H1 (cell line): ENCODE data around the gene FAM228B. TPM values are rescaled to one million over a fixed set of nuclear protein-coding genes. Genes with fewer than 3 reads are reported as not detected.

ENCODE experiments used
- CTCF ChIA-PET: fragments of 300-600 bp; sonication (Branson Sonifier 250); formaldehyde crosslinking; loops from one replicate; lab custom pipeline; 2021; ENCODE audit not compliant: partially characterized antibody; lab: Charles Lee
- POLR2A ChIA-PET: fragments of 300-600 bp; sonication (Branson Sonifier 250); formaldehyde crosslinking; loops from one replicate; lab custom pipeline; 2021; ENCODE audit warnings: inconsistent platforms; ENCODE audit not compliant: partially characterized antibody; lab: Charles Lee
- DNase-seq, 2 experiments: peaks; one replicate each; pipeline versions ENCODE4 v3.0.0 to v3.0.0-alpha.2; 2010 to 2022; ENCODE audit warnings: low spot score in 2 of 2, low read depth in 1 of 2, mixed read lengths in 1 of 2
- FAIRE-seq: peaks from 2 replicates; lab custom pipeline; 2011; peaks lifted over from hg19 to GRCh38; lab: Jason Lieb, UNC
- H2AFZ ChIP-seq: 2 replicates; pipeline ENCODE4 v1.8.1; 2012; ENCODE audit warnings: low read length, inconsistent platforms
- H2AK5ac ChIP-seq: 2 replicates; pipeline ENCODE4 v1.6.1; 2013; ENCODE audit warnings: low read depth, low read length
- H2BK120ac ChIP-seq: replicated peaks from 2 replicates; pipeline ENCODE3; 2013; ENCODE audit warnings: low read depth, low read length, inconsistent platforms
- H2BK12ac ChIP-seq: 2 replicates; pipeline ENCODE4 v1.6.1; 2013; ENCODE audit warnings: low read depth, low read length
- H2BK15ac ChIP-seq: 2 replicates; pipeline ENCODE4 v1.6.1; 2013; ENCODE audit warnings: low read length
- H2BK20ac ChIP-seq: 2 replicates; pipeline ENCODE4 v1.6.1; 2013; ENCODE audit warnings: low read length
- H2BK5ac ChIP-seq: 2 replicates; pipeline ENCODE4 v1.6.1; 2013; ENCODE audit warnings: low read depth, low read length
- H3K14ac ChIP-seq: 2 replicates; pipeline ENCODE4 v1.6.1; 2013; ENCODE audit warnings: inconsistent platforms; ENCODE audit not compliant: insufficient read length
- H3K18ac ChIP-seq: 2 replicates; pipeline ENCODE4 v1.6.1; 2013; ENCODE audit warnings: low read length; ENCODE audit errors: extremely low read depth
- H3K23ac ChIP-seq: 2 replicates; pipeline ENCODE4 v1.6.1; 2013; ENCODE audit warnings: inconsistent platforms; ENCODE audit not compliant: insufficient read length
- H3K23me2 ChIP-seq: 2 replicates; pipeline ENCODE4 v1.6.1; 2013; ENCODE audit warnings: low read depth, low read length
- H3K27ac ChIP-seq: 2 replicates; pipeline ENCODE4 v1.6.1; 2011; ENCODE audit warnings: low read depth, low read length, inconsistent platforms
- H3K27me3 ChIP-seq, 4 experiments: replicated peaks in 1 of 4; 1 replicate in 1 of 4; 2 replicates in 3 of 4; pipeline versions ENCODE4 v1.6.1 to v1.8.1; 2011 to 2013; ENCODE audit warnings: low read length in 3 of 4, mild to moderate bottlenecking in 3 of 4, inconsistent platforms in 2 of 4, mixed read lengths in 2 of 4, moderate library complexity in 1 of 4; ENCODE audit not compliant: control insufficient read depth in 3 of 4, insufficient read depth in 3 of 4; ENCODE audit errors: extremely low read depth in 1 of 4
- H3K36me3 ChIP-seq, 4 experiments: 2 replicates each; pipeline versions ENCODE4 v1.6.1 to v1.8.1; 2011 to 2013; ENCODE audit warnings: mild to moderate bottlenecking in 4 of 4, low read length in 3 of 4, moderate library complexity in 2 of 4, control low read depth in 1 of 4, inconsistent platforms in 1 of 4; ENCODE audit not compliant: insufficient read depth in 4 of 4, control insufficient read depth in 2 of 4
- H3K4ac ChIP-seq: replicated peaks from 2 replicates; pipeline ENCODE3; 2013; ENCODE audit warnings: low read length, low read depth, mixed read lengths, inconsistent platforms; ENCODE audit not compliant: insufficient read length
- H3K4me1 ChIP-seq, 4 experiments: replicated peaks in 1 of 4; 1 replicate in 1 of 4; 2 replicates in 3 of 4; pipeline versions ENCODE4 v1.6.1 to v1.8.1; 2011 to 2013; ENCODE audit warnings: low read length in 3 of 4, inconsistent platforms in 2 of 4, mixed read lengths in 1 of 4; ENCODE audit not compliant: insufficient read depth in 4 of 4, control insufficient read depth in 3 of 4
- H3K4me2 ChIP-seq, 2 experiments: 2 replicates each; pipeline versions ENCODE4 v1.6.1 to v1.8.1; 2011 to 2013; ENCODE audit warnings: low read depth in 2 of 2, low read length in 2 of 2, control low read depth in 1 of 2, inconsistent platforms in 1 of 2, mild to moderate bottlenecking in 1 of 2; ENCODE audit not compliant: insufficient read depth in 1 of 2
- H3K4me3 ChIP-seq, 4 experiments: fragments of 200-600, 300-600 bp in 1 of 4; sonication (generic), shearing (Covaris generic), sonication (Bioruptor Twin) in 1 of 4; 2 replicates each; pipeline versions ENCODE4 v1.5.1 to v1.8.1; 2011 to 2016; ENCODE audit warnings: low read length in 4 of 4, low read depth in 3 of 4, control low read depth in 2 of 4, inconsistent platforms in 2 of 4, mild to moderate bottlenecking in 2 of 4, mixed read lengths in 1 of 4, moderate library complexity in 1 of 4; ENCODE audit not compliant: insufficient read depth in 2 of 4; ENCODE audit errors: extremely low read depth in 1 of 4
- H3K56ac ChIP-seq: replicated peaks from 2 replicates; pipeline ENCODE3; 2013; ENCODE audit warnings: low read depth, mild to moderate bottlenecking, mixed read lengths, low read length, inconsistent platforms; ENCODE audit not compliant: insufficient read length
- H3K79me1 ChIP-seq: 2 replicates; pipeline ENCODE4 v1.6.1; 2013; ENCODE audit warnings: low read depth, low read length, control low read depth
- H3K79me2 ChIP-seq, 2 experiments: 2 replicates each; pipeline versions ENCODE4 v1.6.1 to v1.8.1; 2012 to 2013; ENCODE audit warnings: low read length in 2 of 2, mild to moderate bottlenecking in 2 of 2, inconsistent platforms in 1 of 2; ENCODE audit not compliant: insufficient read depth in 2 of 2, control insufficient read depth in 1 of 2
- H3K9ac ChIP-seq, 4 experiments: replicated peaks in 1 of 4; 1 replicate in 1 of 4; 2 replicates in 3 of 4; pipeline versions ENCODE4 v1.6.1 to v1.8.1; 2011 to 2013; ENCODE audit warnings: low read depth in 3 of 4, low read length in 3 of 4, control low read depth in 2 of 4, mild to moderate bottlenecking in 2 of 4, moderate library complexity in 2 of 4, inconsistent platforms in 1 of 4; ENCODE audit errors: extremely low read depth in 1 of 4
- H3K9me3 ChIP-seq, 2 experiments: 2 replicates each; pipeline versions ENCODE4 v1.6.1 to v1.8.1; 2012 to 2013; ENCODE audit warnings: mild to moderate bottlenecking in 2 of 2, moderate library complexity in 2 of 2, control low read depth in 1 of 2, inconsistent platforms in 1 of 2, low read depth in 1 of 2, low read length in 1 of 2, mixed read lengths in 1 of 2; ENCODE audit not compliant: insufficient read depth in 2 of 2
- H4K20me1 ChIP-seq, 2 experiments: replicated peaks in 1 of 2; 2 replicates each; pipeline versions ENCODE3 to v1.8.1; 2011 to 2013; ENCODE audit warnings: inconsistent platforms in 2 of 2, low read length in 2 of 2, mild to moderate bottlenecking in 1 of 2; ENCODE audit not compliant: insufficient read depth in 2 of 2, control insufficient read depth in 1 of 2
- H4K5ac ChIP-seq: 2 replicates; pipeline ENCODE4 v1.6.1; 2013; ENCODE audit warnings: low read length, low read depth, mixed read lengths, inconsistent platforms; ENCODE audit not compliant: insufficient read length
- H4K8ac ChIP-seq: 2 replicates; pipeline ENCODE4 v1.8.0; 2013; ENCODE audit warnings: mild to moderate bottlenecking, moderate library complexity, low read length, inconsistent platforms; ENCODE audit not compliant: insufficient read depth; ENCODE audit errors: extremely low read depth
- H4K91ac ChIP-seq: replicated peaks from 2 replicates; pipeline ENCODE3; 2013; ENCODE audit warnings: low read length, mixed read lengths, inconsistent platforms; ENCODE audit not compliant: insufficient read length
- ASH2L ChIP-seq: fragments of 200-600, 300-600 bp; sonication (generic); IDR thresholded peaks from one replicate; pipeline ENCODE4 v1.7.1; 2017; ENCODE audit warnings: low read length
- BCL11A ChIP-seq, 2 experiments: IDR thresholded peaks; one replicate each; pipeline ENCODE4 v1.6.1; 2011; ENCODE audit warnings: low read depth in 2 of 2, low read length in 2 of 2, mild to moderate bottlenecking in 2 of 2
- CBX5 ChIP-seq: fragments of 300-800, 300-1000 bp; sonication (generic); IDR thresholded peaks from 2 replicates; pipeline ENCODE4 v1.7.1; 2016; ENCODE audit warnings: antibody characterized with exemption, low read length, low read depth
- CHD2 ChIP-seq: IDR thresholded peaks from 2 replicates; pipeline ENCODE4 v1.6.1; 2012; ENCODE audit warnings: low read length, improper control_type of control experiment
- CTBP2 ChIP-seq: IDR thresholded peaks from 2 replicates; pipeline ENCODE4 v1.7.0; 2011; ENCODE audit warnings: borderline replicate concordance, mild to moderate bottlenecking, moderate library complexity, mixed read lengths, low read length; ENCODE audit not compliant: insufficient read depth, insufficient read length
- E2F6 ChIP-seq: IDR thresholded peaks from 2 replicates; pipeline ENCODE4 v1.6.1; 2012; ENCODE audit warnings: inconsistent platforms
- EZH2 ChIP-seq: fragments of 200-600 bp; sonication (generic); IDR thresholded peaks from 2 replicates; pipeline ENCODE4 v1.7.1; 2012; ENCODE audit warnings: low read depth, mild to moderate bottlenecking, moderate library complexity, low read length, inconsistent platforms; ENCODE audit not compliant: severe bottlenecking
- GABPA ChIP-seq: IDR thresholded peaks from 2 replicates; pipeline ENCODE4 v1.6.1; 2011; ENCODE audit warnings: mild to moderate bottlenecking, low read length, moderate library complexity, borderline replicate concordance; ENCODE audit not compliant: insufficient read depth
- JUND ChIP-seq: IDR thresholded peaks from 2 replicates; pipeline ENCODE4 v1.6.1; 2011; ENCODE audit warnings: mild to moderate bottlenecking, improper control_type of control experiment, low read length
- KDM4A ChIP-seq: IDR thresholded peaks from one replicate; pipeline ENCODE4 v1.7.1; 2012; ENCODE audit warnings: low read depth, mild to moderate bottlenecking, moderate library complexity, low read length, inconsistent platforms; ENCODE audit not compliant: severe bottlenecking
- NRF1 ChIP-seq: IDR thresholded peaks from 2 replicates; pipeline ENCODE4 v1.6.1; 2011; ENCODE audit warnings: mild to moderate bottlenecking, low read depth, low read length, improper control_type of control experiment
- POLR2AphosphoS5 ChIP-seq: IDR thresholded peaks from 2 replicates; pipeline ENCODE4 v1.6.1; 2011; ENCODE audit warnings: low read depth, low read length
- SIX5 ChIP-seq: IDR thresholded peaks from 2 replicates; pipeline ENCODE4 v1.6.1; 2011; ENCODE audit warnings: mild to moderate bottlenecking, low read depth, low read length
- WGBS, 2 experiments: shearing (Covaris generic) in 1 of 2; methylation state at CpG; one replicate each; pipeline versions ENCODE4 v1.1.6 to v1.1.7; 2013 to 2015; ENCODE audit warnings: low lambda C conversion rate in 2 of 2, mixed read lengths in 2 of 2, inconsistent platforms in 1 of 2, low coverage in 1 of 2, missing lambda C conversion rate in 1 of 2; ENCODE audit not compliant: insufficient replicate concordance in 2 of 2, insufficient coverage in 1 of 2, insufficient read length in 1 of 2; ENCODE audit errors: extremely low coverage in 1 of 2, missing lambda C conversion rate in 1 of 2; 5-methylcytosine and 5-hydroxymethylcytosine counted together
- polyA plus RNA-seq, 7 experiments: library from polyadenylated mRNA; depleted of rRNA in 3 of 7; stranded (reverse) in 5 of 7; unstranded in 2 of 7; fragments of >200 nt in 5 of 7; fragments of 200-250 nt in 2 of 7; gene quantifications; 1 replicate in 5 of 7; 2 replicates in 1 of 7; 4 replicates in 1 of 7; pipeline versions ENCODE4 v1.2.1 to v1.2.3, GENCODE V29; 2011 to 2013; ENCODE audit warnings: missing spikeins in 2 of 7, mixed read lengths in 2 of 7
- total RNA-seq: library from RNA; stranded (reverse); fragmentation: NEBNext Ultra II Directional; extraction: Animal tissue kit (Norgen Biotek cat#: 25700); gene quantifications from 2 replicates; pipeline ENCODE4 v1.2.1, GENCODE V29; 2021

FAM228B gene
- total and polyA plus RNA-seq, 2 of the 8 experiments (the other 6 are each of a cell fraction or from before 2014, with no cell fraction given) = 1.4 to 3.2 TPM

GRCh38 chr2:24104110-24104650 lies 19.1 kb upstream of the FAM228B start:
- no peak overlapping the region for H4K91ac ChIP-seq
- no peak overlapping the region for H3K4me2 ChIP-seq
- POLR2A ChIA-PET = interaction anchor here (1.4 to 1.7 kb wide), 2 partner anchors 18 to 20 kb away, joined by 3 to 8 read pairs; partner anchors contain the start of gene TP53I3
- H2AK5ac ChIP-seq = no peak overlapping the region
- no peaks in the 10 kb centered on the region for H3K4me1 ChIP-seq
- no peak overlapping the region for H2AFZ ChIP-seq
- H3K27ac ChIP-seq = no peak overlapping the region
- H3K23ac ChIP-seq = no peak overlapping the region
- H3K14ac ChIP-seq = no peak overlapping the region
- no peak overlapping the region for H3K56ac ChIP-seq
- H4K20me1 ChIP-seq = no peaks in the 10 kb centered on the region
- CTCF ChIA-PET = interaction anchor here (0.6 to 1.7 kb wide), 2 partner anchors 17 to 156 kb away, joined by 3 to 4 read pairs; no protein-coding TSS in a partner anchor
- H3K23me2 ChIP-seq = no peaks in the 10 kb centered on the region
- H3K36me3 ChIP-seq = no peaks in the 10 kb centered on the region
- no peaks in the 10 kb centered on the region for H3K79me1 ChIP-seq
- H2BK15ac ChIP-seq = no peak overlapping the region
- WGBS, 2 experiments = 92% methylated on average over 8 of the region's 8 CpGs; no CpG with 5 or more reads in 1 of the 2 experiments
- H3K27me3 ChIP-seq = no peaks in the 10 kb centered on the region
- no peak overlapping the region for H3K9ac ChIP-seq
- H4K5ac ChIP-seq = no peak overlapping the region
- no peaks in the 10 kb centered on the region for H3K79me2 ChIP-seq
- H4K8ac ChIP-seq = no peak overlapping the region
- H2BK20ac ChIP-seq = no peak overlapping the region
- H2BK12ac ChIP-seq = no peak overlapping the region
- H3K18ac ChIP-seq = no peak overlapping the region
- H3K4ac ChIP-seq = no peak overlapping the region
- DNase-seq (no peak), FAIRE-seq (no peak)
- no peaks in the 10 kb centered on the region; a peak in 1 of 4 replicates for H3K9me3 ChIP-seq
- no peak overlapping the region for H2BK120ac ChIP-seq
- H2BK5ac ChIP-seq = no peak overlapping the region
- no peak overlapping the region for H3K4me3 ChIP-seq
- no peak for TF ChIP-seq POLR2AphosphoS5
- no peak for TF ChIP-seq JUND
- TF ChIP-seq BCL11A (IDR thresholded peaks at IDR 0.05; ENCODE audit: low read depth in 2 of 2, low read length in 2 of 2) = no peak
- no peak for TF ChIP-seq CTBP2
- TF ChIP-seq SIX5 = no peak
- TF ChIP-seq KDM4A = no peak
- no peak for TF ChIP-seq EZH2
- no peak for TF ChIP-seq CHD2
- TF ChIP-seq E2F6 = no peak
- no peak for TF ChIP-seq ASH2L
- TF ChIP-seq CBX5 = no peak
- TF ChIP-seq NRF1 = no peak
- no peak for TF ChIP-seq GABPA
